ENCODE data around the gene UBA1.

DNA sequence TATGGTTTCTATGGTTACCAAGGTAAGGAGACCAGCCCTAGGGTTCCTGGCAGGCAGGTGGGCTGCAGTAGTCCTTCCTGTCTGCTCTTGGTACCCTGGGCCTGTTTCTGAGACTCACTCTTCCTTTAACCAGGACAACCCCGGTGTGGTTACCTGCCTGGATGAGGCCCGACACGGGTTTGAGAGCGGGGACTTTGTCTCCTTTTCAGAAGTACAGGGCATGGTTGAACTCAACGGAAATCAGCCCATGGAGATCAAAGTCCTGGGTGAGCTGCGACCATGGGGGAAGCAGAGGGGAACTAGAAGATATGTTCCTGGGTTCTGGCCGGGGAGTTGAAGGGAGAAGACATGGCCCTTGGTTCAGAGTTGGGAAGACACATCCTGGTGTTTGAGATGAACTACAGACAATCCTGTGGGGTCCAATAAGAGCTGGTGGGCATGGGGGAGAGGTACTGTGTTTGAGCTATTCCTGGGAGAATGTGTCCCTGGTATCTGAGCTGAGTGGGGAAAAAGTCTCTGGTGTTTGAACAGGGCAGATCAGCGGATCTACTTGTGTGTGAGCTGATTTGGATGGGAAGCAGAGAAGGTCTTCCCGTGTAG lies 7.8 kb downstream of the UBA1 start:
- TF ChIP-seq POLR2AphosphoS5 (IDR thresholded peaks at IDR 0.05) (no peak), EP300 (IDR thresholded peaks at IDR 0.05) (no peak)
- TF ChIP-seq, protein P1, sequence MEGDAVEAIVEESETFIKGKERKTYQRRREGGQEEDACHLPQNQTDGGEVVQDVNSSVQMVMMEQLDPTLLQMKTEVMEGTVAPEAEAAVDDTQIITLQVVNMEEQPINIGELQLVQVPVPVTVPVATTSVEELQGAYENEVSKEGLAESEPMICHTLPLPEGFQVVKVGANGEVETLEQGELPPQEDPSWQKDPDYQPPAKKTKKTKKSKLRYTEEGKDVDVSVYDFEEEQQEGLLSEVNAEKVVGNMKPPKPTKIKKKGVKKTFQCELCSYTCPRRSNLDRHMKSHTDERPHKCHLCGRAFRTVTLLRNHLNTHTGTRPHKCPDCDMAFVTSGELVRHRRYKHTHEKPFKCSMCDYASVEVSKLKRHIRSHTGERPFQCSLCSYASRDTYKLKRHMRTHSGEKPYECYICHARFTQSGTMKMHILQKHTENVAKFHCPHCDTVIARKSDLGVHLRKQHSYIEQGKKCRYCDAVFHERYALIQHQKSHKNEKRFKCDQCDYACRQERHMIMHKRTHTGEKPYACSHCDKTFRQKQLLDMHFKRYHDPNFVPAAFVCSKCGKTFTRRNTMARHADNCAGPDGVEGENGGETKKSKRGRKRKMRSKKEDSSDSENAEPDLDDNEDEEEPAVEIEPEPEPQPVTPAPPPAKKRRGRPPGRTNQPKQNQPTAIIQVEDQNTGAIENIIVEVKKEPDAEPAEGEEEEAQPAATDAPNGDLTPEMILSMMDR (IDR thresholded peaks at IDR 0.05): no peak
